Left lung (tissue), 14 donors: Measurements from ENCODE around the gene TGIF2. TPM values are rescaled to one million over a fixed set of nuclear protein-coding genes. Genes with fewer than 3 reads are reported as not detected.

ENCODE experiments used
- ATAC-seq: fragments of 200-7000 bp; cut with Tn5 transposase; one replicate; pipeline ENCODE4 v1.9.1; 2020; ENCODE audit warnings: moderate library complexity
- DNase-seq, 4 donors: peaks; one replicate each; pipeline ENCODE4 v3.0.0-alpha.2; 2013 to 2020
- H3K27ac ChIP-seq, 2 donors: fragments of 200-600 bp; sonication (generic) in 1 of 2; one replicate each; pipeline versions ENCODE4 v1.5.0 to v1.8.0; 2020 to 2021
- H3K27me3 ChIP-seq, 2 donors: fragments of 200-600 bp; sonication (generic) in 1 of 2; one replicate each; pipeline versions ENCODE4 v1.5.0 to v1.8.0; 2020 to 2021
- H3K36me3 ChIP-seq, 2 donors: fragments of 200-600 bp; sonication (generic) in 1 of 2; one replicate each; pipeline versions ENCODE4 v1.5.0 to v1.8.0; 2020 to 2021
- H3K4me1 ChIP-seq, 2 donors: fragments of 200-600 bp; one replicate each; pipeline ENCODE4 v1.8.0; 2021
- H3K4me3 ChIP-seq, 2 donors: fragments of 200-600 bp; sonication (generic) in 1 of 2; one replicate each; pipeline versions ENCODE4 v1.5.0 to v1.8.0; 2020 to 2021; ENCODE audit warnings: mild to moderate bottlenecking in 1 of 2
- H3K9me3 ChIP-seq, 2 donors: fragments of 200-600 bp; sonication (generic) in 1 of 2; one replicate each; pipeline versions ENCODE4 v1.5.0 to v1.8.0; 2020 to 2021
- intact Hi-C, 2 donors: fragments of 100-400 bp; cut with DNase I; formaldehyde crosslinking; loops; one replicate each; pipeline versions ENCODE4 v1.11.2 to v1.14.2; 2022
- long read RNA-seq, 12 donors: library from polyadenylated mRNA in 2 of 12; unstranded in 2 of 12; transcript quantifications; one replicate each; pipeline ENCODE4 v2.0.0 and lab custom pipeline, GENCODE V29; 2019 to 2026
- polyA plus RNA-seq, 6 donors: library from polyadenylated mRNA; unstranded; fragments of 120-200 nt; gene quantifications; one replicate each; pipeline ENCODE4 v1.2.1, GENCODE V29; 2013; ENCODE audit not compliant: insufficient read length in 6 of 6
- total RNA-seq, 2 donors: library from RNA; stranded (reverse); fragmentation: NEBNext Ultra II Directional; extraction: Animal tissue kit (Norgen Biotek cat#: 25700); gene quantifications; one replicate each; pipeline ENCODE4 v1.2.1, GENCODE V29; 2021
- TF ChIP-seq, protein P1 (sequence below), 2 donors: fragments of 200-600 bp; sonication (generic) in 1 of 2; IDR thresholded peaks; one replicate each; pipeline versions ENCODE4 v1.5.0 to v1.8.0; 2021; ENCODE audit warnings: antibody characterized with exemption in 2 of 2
- donor health status: DM: no; HTN: yes; CAD: no.
- donor health status: DM: no; HTN: no; CAD: no.

TGIF2 gene
- 10 to 100 TPM; 11.2 to 11.5 TPM for total RNA-seq
- polyA plus RNA-seq: 10 to 100 TPM; 41.6 to 52.1 (median 43.7) TPM
- long read RNA-seq, donor 1, transcript TGIF2-201 (3 exons, 3,406 nt): major isoform, 5 of 17 reads
- long read RNA-seq, donor 1, partial matches to known transcripts: 6 of 17 reads
- long read RNA-seq, donor 1, other reads (novel, unspliced or antisense): 0 of 17 reads
- long read RNA-seq, donor 2, transcript TGIF2-201 (3 exons, 3,406 nt): major isoform, 15 of 18 reads
- long read RNA-seq, donor 2, partial matches to known transcripts: 0 of 18 reads
- long read RNA-seq, donor 2, other reads (novel, unspliced or antisense): 0 of 18 reads
- long read RNA-seq, donor 3, partial matches to known transcripts: 0 of 4 reads
- long read RNA-seq, donor 3, other reads (novel, unspliced or antisense): 0 of 4 reads
- long read RNA-seq, donor 4, partial matches to known transcripts: 0 of 1 reads
- long read RNA-seq, donor 4, other reads (novel, unspliced or antisense): 0 of 1 reads
- long read RNA-seq, donor 5, transcript TGIF2-201 (3 exons, 3,406 nt): major isoform, 9 of 10 reads
- long read RNA-seq, donor 5, partial matches to known transcripts: 0 of 10 reads
- long read RNA-seq, donor 5, other reads (novel, unspliced or antisense): 0 of 10 reads
- long read RNA-seq, donor 6, transcript TGIF2-201 (3 exons, 3,406 nt): major isoform, 8 of 11 reads
- long read RNA-seq, donor 6, partial matches to known transcripts: 0 of 11 reads
- long read RNA-seq, donor 6, other reads (novel, unspliced or antisense): 0 of 11 reads
- long read RNA-seq, donor 7, partial matches to known transcripts: 20 of 24 reads
- long read RNA-seq, donor 7, other reads (novel, unspliced or antisense): 0 of 24 reads
- long read RNA-seq, donor 8, partial matches to known transcripts: 0 of 6 reads
- long read RNA-seq, donor 8, other reads (novel, unspliced or antisense): 0 of 6 reads
- long read RNA-seq, donor 9: 0 reads
- long read RNA-seq, donor 10, partial matches to known transcripts: 0 of 1 reads
- long read RNA-seq, donor 10, other reads (novel, unspliced or antisense): 0 of 1 reads
- long read RNA-seq, donor 11, partial matches to known transcripts: 0 of 4 reads
- long read RNA-seq, donor 11, other reads (novel, unspliced or antisense): 0 of 4 reads
- long read RNA-seq, donor 12, partial matches to known transcripts: 0 of 2 reads
- long read RNA-seq, donor 12, other reads (novel, unspliced or antisense): 0 of 2 reads

DNA sequence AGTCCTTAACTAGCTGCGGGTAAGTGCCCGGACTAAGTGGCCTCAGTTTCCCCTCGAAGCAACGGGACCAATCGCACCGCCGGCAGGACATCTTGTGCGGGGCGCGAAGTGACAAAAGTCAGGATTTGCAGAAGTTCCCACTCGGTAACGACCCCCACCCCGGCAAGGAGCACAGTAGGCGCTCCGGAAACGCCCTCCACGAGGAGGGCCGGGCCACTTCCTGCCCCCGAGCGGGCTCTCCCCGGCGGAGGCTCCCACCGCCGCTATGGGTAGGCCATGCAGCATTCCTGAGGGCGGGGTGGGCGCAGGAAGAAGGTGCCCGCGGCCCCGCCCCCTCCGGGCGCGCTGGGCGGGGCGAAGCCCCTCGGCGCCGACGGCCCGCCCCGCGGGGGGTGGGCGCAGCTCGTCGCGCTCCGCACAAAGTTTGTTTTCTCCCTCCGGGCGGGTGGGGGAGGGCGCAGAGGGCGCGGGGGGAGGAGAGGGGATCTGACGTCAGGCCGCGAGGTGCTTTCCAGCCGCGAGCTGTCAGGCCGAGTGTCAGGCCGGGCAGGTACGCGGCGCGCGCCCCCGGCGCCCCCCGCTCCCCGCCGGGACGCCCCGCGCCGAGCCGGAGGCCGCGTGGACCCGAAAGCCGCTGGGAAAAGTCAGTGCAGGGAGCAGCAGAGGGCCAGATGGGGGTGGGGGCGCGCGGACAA lies at the start of gene TGIF2:
TSS of gene TGIF2 (plus strand) at position 495 of the 695 bp plus-strand sequence. CDS start 5,178 bp downstream, outside the sequence.
- Histone ChIP-seq H3K27ac (peak within 1 kb of the TSS; percentile 83 to 90), H3K4me1 (peaks cover 4 to 22% of the 10 kb centered on the region in 2 donors), H3K27me3 (peaks cover 0 to 18% of the 10 kb centered on the region in 2 donors), H3K9me3 (no peaks in the 10 kb centered on the region), H3K36me3 (no peaks in the 10 kb centered on the region), H3K4me3 (peak within 1 kb of the TSS; percentile 72 to 83)
- TF ChIP-seq, protein P1, sequence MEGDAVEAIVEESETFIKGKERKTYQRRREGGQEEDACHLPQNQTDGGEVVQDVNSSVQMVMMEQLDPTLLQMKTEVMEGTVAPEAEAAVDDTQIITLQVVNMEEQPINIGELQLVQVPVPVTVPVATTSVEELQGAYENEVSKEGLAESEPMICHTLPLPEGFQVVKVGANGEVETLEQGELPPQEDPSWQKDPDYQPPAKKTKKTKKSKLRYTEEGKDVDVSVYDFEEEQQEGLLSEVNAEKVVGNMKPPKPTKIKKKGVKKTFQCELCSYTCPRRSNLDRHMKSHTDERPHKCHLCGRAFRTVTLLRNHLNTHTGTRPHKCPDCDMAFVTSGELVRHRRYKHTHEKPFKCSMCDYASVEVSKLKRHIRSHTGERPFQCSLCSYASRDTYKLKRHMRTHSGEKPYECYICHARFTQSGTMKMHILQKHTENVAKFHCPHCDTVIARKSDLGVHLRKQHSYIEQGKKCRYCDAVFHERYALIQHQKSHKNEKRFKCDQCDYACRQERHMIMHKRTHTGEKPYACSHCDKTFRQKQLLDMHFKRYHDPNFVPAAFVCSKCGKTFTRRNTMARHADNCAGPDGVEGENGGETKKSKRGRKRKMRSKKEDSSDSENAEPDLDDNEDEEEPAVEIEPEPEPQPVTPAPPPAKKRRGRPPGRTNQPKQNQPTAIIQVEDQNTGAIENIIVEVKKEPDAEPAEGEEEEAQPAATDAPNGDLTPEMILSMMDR (IDR thresholded peaks at IDR 0.05): no peak
- DNase-seq: peak; percentile 85 to 96 (median 91)
- peak; percentile 91 for ATAC-seq
- intact Hi-C loops: no loop called here

DNA sequence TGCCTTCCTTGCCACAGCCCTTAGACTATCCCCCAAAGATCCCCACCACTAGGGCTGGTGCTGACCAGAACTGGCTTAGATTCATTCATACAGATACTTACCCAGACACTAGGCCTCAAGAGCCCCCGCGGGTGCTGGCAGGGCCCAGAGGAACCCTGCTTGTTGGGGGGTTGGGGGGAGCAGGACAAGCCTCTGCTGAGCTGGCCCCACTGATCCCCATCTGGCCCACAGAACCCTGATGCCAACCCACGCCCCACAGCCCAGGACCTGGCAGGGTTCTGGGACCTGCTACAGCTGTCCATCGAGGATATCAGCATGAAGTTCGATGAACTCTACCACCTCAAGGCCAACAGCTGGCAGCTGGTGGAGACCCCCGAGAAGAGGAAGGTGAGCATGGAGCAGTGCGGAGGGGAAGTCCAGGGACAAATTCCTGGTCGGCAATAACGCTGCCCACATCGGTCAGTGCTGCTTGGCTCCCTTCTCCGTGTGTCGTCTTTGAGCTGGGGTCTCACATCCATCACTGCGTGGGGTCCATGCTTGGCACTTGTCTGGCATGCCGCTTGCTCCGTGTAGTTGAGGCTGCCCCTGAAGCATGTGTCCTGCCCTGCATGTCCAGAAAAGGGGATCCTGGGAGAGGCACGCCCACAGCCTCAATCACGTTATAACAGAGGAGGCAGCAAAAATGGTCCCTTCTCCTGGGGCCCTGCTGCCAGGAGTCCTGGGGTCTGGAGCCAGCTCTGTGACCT lies 47.6 kb upstream of the TGIF2 start:
- Histone ChIP-seq H3K27ac (no peak overlapping the region), H3K36me3 (peaks cover 0 to 69% of the 10 kb centered on the region in 2 donors), H3K4me3 (no peak overlapping the region)

DNA sequence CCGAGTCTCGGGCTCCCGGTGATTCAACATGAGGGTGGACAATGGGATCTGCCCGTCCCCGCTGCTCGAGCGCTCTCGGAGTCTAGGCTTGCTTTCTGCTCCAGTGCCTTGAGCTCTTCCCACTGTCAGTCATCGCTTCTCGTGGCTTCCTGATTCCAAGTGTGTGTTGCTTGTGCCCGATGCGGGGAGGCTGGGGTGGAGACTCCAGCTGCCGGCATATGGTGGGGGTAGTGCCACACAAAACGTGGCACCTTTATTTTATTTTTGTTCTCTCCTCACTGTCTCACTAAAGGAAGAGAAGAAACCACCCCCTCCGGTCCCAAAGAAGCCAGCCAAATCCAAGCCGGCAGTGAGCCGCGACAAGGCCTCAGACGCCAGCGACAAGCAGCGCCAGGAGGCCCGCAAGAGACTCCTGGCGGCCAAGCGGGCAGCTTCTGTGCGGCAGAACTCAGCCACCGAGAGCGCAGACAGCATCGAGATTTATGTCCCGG lies 46.8 kb upstream of the TGIF2 start:
- TF ChIP-seq, protein P1 (IDR thresholded peaks at IDR 0.05): no peak
- peaks cover 0 to 65% of the 10 kb centered on the region in 2 donors for H3K36me3 ChIP-seq
- peaks cover 0 to 5% of the 10 kb centered on the region in 2 donors for H3K4me1 ChIP-seq
- no peaks in the 10 kb centered on the region for H3K27me3 ChIP-seq
- H3K9me3 ChIP-seq: no peaks in the 10 kb centered on the region
- H3K4me3 ChIP-seq: no peak overlapping the region
- no peak overlapping the region for H3K27ac ChIP-seq
- DNase-seq (no peak), ATAC-seq (no peak)
- intact Hi-C loops: no loop called here

More for the DNA sequence above, 47.6 kb upstream of the TGIF2 start:
- Histone ChIP-seq H3K4me1 (peaks cover 0 to 5% of the 10 kb centered on the region in 2 donors), H3K27me3 (no peaks in the 10 kb centered on the region), H3K9me3 (no peaks in the 10 kb centered on the region)
- no peak for DNase-seq
- ATAC-seq: no peak
- TF ChIP-seq, protein P1 (IDR thresholded peaks at IDR 0.05): no peak
- intact Hi-C loops: no loop called here
